ENCODE measurements around the gene FNBP1. TPM values are rescaled to one million over a fixed set of nuclear protein-coding genes. Genes with fewer than 3 reads are reported as not detected.
A peak's percentile ranks its signal among the peaks of the same experiment; 100 is the strongest.

The FNBP1 gene
- total RNA-seq, 1 donor from 2014 or later, result 12.7 TPM

GRCh38 chr9:130049431-130050210 lies 6.6 kb upstream of the FNBP1 start:
- ATAC-seq, result no peak
- DNase-seq (ENCODE audit: low spot score), result peak; percentile 31

DNA sequence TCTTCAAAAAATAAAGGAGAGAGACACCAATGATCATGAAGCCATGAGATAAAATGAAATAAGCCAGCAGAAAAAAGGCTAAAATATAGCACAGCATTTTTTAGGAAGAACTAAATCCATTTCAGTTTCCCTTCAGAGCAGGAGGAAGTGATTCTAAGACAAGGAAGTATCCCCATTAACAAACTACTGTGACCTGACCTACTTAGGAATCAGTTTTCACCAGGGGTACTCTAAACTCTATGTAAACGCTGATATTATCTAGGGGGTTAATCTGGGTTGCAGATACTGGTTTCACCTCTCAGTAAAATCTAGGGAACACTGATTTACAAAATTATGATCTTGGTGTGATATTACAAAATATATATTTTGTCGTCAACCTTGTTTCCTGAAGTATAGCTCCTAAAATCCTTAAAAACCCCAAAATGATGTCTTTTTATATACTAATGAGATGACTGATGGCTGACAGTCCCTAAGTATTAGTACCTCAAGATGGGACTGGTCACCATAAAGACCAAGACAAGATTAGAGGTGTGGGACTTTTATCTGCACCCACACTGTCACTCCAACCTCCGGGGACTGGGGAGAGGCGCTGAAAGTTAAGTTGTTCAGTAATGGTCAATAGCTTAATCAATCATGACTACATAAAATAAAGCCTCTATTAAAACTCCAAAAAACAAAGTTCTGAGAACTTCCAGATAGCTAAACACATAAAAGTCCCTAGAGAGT lies 2.9 kb upstream of the FNBP1 start:
- ATAC-seq (no peak), DNase-seq (ENCODE audit: low spot score) (peak; percentile 10)

- DNase-seq (ENCODE audit: low spot score) (peak; percentile 77), ATAC-seq (peak; percentile 59)
Measured at GRCh38 chr9:130043654-130044623, 950 bp upstream of the FNBP1 start.

- ATAC-seq (peak; percentile 47), DNase-seq (ENCODE audit: low spot score) (peak; percentile 58)
Measured at GRCh38 chr9:130042406-130042884, 544 bp downstream of the FNBP1 start.

DNA sequence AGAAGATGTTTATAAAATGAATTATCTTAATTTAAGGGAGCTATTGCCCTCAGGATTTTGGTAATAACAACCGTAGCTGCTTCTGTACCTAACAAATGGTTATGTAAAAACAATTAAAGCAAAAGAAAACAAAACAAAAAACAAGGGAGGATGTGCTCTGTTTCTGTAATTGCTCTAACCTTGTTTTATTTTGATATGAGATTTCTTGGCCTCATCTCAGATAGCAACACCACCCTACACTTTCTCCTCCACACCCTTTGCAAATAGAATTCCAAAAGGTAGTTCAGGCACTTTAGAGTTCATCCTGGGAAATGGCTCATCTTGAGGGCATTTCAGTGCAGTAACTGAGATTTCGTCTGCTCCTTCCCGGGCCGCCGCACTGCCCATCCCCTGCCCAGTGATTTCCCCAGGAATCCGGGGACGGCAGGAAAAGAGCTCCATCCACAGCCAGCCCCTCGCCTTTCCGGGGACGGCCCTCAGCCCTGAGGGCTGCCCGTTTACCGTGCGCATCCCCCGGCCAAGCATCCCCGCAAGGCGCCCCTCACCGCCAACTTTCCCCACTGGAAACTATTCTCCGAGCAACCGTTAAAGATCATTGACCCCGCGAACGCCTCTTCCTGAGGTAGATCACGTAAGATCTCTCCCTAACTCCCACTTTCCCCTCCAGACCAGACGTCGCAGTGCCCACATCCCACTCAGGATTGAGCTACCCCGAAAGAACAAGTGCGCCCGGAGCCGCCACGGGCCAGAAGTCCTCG lies 1.2 kb downstream of the FNBP1 start:
- DNase-seq (ENCODE audit: low spot score), result no peak
- no peak for ATAC-seq

DNA sequence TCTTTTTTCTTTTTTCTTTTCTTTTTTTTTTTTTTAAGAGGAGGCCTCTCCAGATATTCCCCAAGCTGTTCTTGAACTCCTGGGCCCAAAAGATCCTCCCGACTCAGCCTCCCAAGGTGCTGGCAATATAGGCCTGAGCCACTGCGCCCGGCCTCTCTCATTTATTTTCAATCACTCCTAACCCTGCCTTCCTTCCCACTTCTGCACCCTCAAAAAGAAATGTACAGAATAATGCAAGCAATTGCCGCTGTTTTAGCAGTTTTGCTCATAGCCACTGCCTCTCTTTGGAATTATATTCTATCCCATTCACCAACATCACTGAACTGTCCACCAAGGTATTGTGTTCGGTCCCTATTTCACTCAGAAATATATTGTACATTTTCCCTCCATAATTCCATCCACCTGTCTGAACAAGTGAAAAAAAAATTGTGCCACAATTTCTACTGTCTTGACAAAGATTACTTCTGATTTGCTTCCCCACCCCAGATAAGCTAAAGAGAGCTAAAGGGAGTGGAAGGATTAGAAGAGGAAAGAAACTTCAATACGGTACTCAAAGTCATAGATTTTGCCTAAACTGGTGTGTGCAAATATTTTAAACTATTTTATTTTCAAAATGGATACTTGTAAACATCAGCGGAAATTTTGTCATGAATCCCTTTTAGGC lies 1.9 kb downstream of the FNBP1 start:
- ATAC-seq, result no peak

GRCh38 chr9:130039528-130040147 lies 3.4 kb downstream of the FNBP1 start:
- ATAC-seq, result no peak
- DNase-seq (ENCODE audit: low spot score), result peak; percentile 40

More for the DNA sequence above, 1.9 kb downstream of the FNBP1 start:
- peak; percentile 18 for DNase-seq (ENCODE audit: low spot score)

- ATAC-seq, result no peak
- DNase-seq (ENCODE audit: low spot score), result no peak
Measured at GRCh38 chr9:130036099-130036498, 6.9 kb downstream of the FNBP1 start.

DNA sequence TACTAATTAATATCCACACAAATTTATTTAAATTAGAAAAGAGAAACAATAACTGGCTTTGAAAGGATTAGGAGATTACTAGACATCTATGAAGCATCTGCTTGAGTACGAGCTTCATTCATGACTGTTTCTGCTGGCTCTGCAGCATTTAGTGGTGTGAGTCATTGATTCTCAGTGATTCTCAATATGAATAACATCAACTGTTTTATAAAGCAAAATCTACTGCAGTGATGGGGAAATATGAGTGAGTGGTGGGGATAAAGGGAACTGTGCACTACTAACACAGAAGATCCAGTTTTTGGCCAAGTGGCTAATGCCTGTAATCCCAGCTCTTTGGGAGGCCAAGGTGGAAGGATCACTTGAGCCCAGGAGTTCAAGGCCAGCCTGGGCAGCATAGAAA lies 8.4 kb downstream of the FNBP1 start:
- DNase-seq (ENCODE audit: low spot score) (no peak), ATAC-seq (no peak)

DNA sequence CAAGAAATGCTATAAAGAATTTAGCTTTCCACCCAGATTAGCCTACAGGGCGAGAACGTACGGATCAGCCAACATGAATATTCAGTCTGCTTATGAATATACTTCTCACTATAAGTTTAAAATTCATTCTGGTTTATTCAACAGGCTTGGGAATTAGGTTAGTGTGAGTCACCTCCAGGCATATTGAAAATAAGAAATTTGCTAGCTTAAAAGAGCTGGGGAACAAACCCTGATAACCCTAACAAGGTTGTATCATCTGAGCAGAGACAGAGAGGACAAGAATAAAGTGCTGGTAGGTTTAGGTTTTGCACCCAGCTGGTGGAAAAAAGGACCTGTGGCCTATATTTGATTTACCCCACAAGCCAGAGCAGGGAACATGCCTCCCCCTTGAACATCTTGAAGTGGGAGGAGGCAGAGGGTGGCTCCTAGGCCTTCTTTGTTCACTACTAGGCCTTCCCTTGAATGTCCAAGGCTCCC lies 12.3 kb downstream of the FNBP1 start:
- ATAC-seq (no peak), DNase-seq (ENCODE audit: low spot score) (peak; percentile 12)

GRCh38 chr9:130029223-130029973 lies 13.6 kb downstream of the FNBP1 start:
- no peak for ATAC-seq
- DNase-seq (ENCODE audit: low spot score), result peak; percentile 33

- ATAC-seq (peak; percentile 86), DNase-seq (ENCODE audit: low spot score) (peak; percentile 54)
Measured at GRCh38 chr9:130028493-130029222, 14.3 kb downstream of the FNBP1 start.

DNA sequence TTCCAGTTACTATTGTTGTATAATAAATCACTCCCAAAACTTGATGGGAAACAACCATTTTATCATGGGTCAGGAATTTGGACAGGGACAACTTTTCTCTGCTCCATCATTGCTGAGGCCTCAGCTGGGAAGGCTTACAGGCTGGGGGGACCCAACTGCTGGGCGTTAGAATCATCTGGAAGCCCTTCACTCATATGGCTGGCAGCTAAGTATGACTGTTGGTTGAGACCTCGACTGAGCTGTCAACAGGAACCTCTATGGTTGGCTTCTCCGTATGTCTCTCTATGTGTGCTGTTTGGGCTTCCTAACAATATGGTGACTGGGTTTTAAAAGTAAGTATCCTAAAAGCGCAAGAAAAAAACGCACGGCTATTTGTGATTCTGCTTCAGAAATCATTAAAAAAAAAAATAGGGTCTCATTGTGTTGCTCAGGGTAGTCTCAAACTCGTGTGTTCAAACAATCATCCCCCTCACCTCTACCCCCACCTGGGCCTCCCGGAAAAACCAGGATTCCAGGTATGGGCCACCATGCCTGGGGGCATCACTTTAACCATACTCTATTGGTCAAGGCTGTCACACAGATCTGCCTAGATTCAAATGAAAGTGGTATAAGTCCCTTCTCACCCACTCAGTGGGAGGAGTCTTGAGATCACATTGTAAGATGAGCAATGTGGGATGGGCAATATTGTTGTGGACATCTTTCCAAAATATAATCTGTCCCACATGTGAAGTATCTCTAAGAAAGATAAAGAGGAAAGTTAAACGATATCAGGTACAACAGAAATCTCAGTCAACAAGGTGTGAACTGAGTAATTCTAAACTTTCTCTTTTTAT lies 15.2 kb downstream of the FNBP1 start:
- peak; percentile 31 for DNase-seq (ENCODE audit: low spot score)
- no peak for ATAC-seq

- DNase-seq (ENCODE audit: low spot score) (peak; percentile 16), ATAC-seq (no peak)
Measured at GRCh38 chr9:130026583-130027340, 16.2 kb downstream of the FNBP1 start.

GRCh38 chr9:130024597-130024994 lies 18.4 kb downstream of the FNBP1 start:
- peak; percentile 78 for ATAC-seq

More at GRCh38 chr9:130024597-130024994, 18.4 kb downstream of the FNBP1 start:
- DNase-seq (ENCODE audit: low spot score), result peak; percentile 73
